RWPE1 (cell line): ENCODE data around the gene ERICH6.
A peak's percentile ranks its signal among the peaks of the same experiment; 100 is the strongest.

ENCODE experiments used
- CTCF ChIA-PET: fragments of 350-600 bp; sonication (Branson Sonifier 250); formaldehyde crosslinking; extraction: SDS; loops from one replicate; lab custom pipeline; 2021; lab: Yijun Ruan, JAX
- POLR2A ChIA-PET: fragments of 400-600 bp; formaldehyde crosslinking; extraction: SDS; loops from one replicate; lab custom pipeline; 2020; ENCODE audit warnings: antibody characterized with exemption; ENCODE audit not compliant: low non-redundant PET; lab: Yijun Ruan, JAX
- DNase-seq: peaks from one replicate; pipeline ENCODE4 v3.0.0; 2012; ENCODE audit warnings: low spot score
- H3K27ac ChIP-seq: fragments of 450-650 bp; 2 replicates; pipeline ENCODE4 v1.5.1; 2017
- CTCF ChIP-seq: fragments of 450-650 bp; conservative IDR thresholded peaks from 2 replicates; pipeline ENCODE4 v1.5.1; 2017; ENCODE audit warnings: low read depth, mild to moderate bottlenecking

Gene ERICH6

GRCh38 chr3:150737874-150738679 is 34.4 kb upstream of the ERICH6 start:
- ChIA-PET CTCF (interaction anchor here (0.6 kb wide), 1 partner anchor 1035 kb away, joined by 5 read pairs; no protein-coding TSS in a partner anchor), POLR2A (interaction anchor here (0.6 kb wide), 1 partner anchor 24 kb away, joined by 3 read pairs; no protein-coding TSS in a partner anchor)
- H3K27ac ChIP-seq = no peak overlapping the region
- peak; percentile 72 for DNase-seq
- no peak for TF ChIP-seq CTCF

- ChIA-PET POLR2A (interaction anchor here (0.6 kb wide), 2 partner anchors 25 to 26 kb away, joined by 3 to 5 read pairs; partner anchors contain the start of gene SIAH2), CTCF (no interaction called here)
- no peak overlapping the region for H3K27ac ChIP-seq
- TF ChIP-seq CTCF = no peak
- DNase-seq = no peak
Observed at GRCh38 chr3:150736903-150737832, 33.4 kb upstream of the ERICH6 start.

- CTCF ChIA-PET = no interaction called here
- DNase-seq = no peak
- H3K27ac ChIP-seq = no peak overlapping the region
- TF ChIP-seq CTCF = no peak
- POLR2A ChIA-PET = interaction anchor here (0.6 kb wide), 1 partner anchor 27 kb away, joined by 5 read pairs; the partner anchor contains the start of gene SIAH2
Observed at GRCh38 chr3:150736316-150736719, 32.6 kb upstream of the ERICH6 start.

- TF ChIP-seq CTCF = no peak
- H3K27ac ChIP-seq = peak overlapping the region; percentile 46; the same call in 1 of the 2 replicates
- no peak for DNase-seq
- POLR2A ChIA-PET = no interaction called here
- CTCF ChIA-PET = no interaction called here
Observed at GRCh38 chr3:150734795-150735119, 31.0 kb upstream of the ERICH6 start.

GRCh38 chr3:150733936-150734794 is 30.4 kb upstream of the ERICH6 start:
- TF ChIP-seq CTCF = no peak
- ChIA-PET POLR2A (no interaction called here), CTCF (interaction anchor here (0.6 kb wide), 1 partner anchor 26 kb away, joined by 3 read pairs; no protein-coding TSS in a partner anchor)
- peak overlapping the region; percentile 46 for H3K27ac ChIP-seq
- DNase-seq = peak; percentile 58
